ENCODE data around the gene TAF11L3.

GRCh38 chr5:17511775-17512325 lies 6.3 kb upstream of the TAF11L3 start:
- TF ChIP-seq POLR2AphosphoS5 (IDR thresholded peaks at IDR 0.05; ENCODE audit: low read depth, low read length) (no peak), POLR2A (IDR thresholded peaks at IDR 0.05; ENCODE audit: low read depth, low read length) (no peak)
